Measurements from ENCODE around the gene CLEC2A. TPM values are rescaled to one million over a fixed set of nuclear protein-coding genes. Genes with fewer than 3 reads are reported as not detected.
A peak's percentile ranks its signal among the peaks of the same experiment; 100 is the strongest.
"Not testable (repeated sequence)": the region's sequence is repeated elsewhere in the genome, so short reads cannot be mapped to it uniquely, and the experiment has no call there.

The CLEC2A gene
- polyA plus RNA-seq, 4 donors: not detected

DNA sequence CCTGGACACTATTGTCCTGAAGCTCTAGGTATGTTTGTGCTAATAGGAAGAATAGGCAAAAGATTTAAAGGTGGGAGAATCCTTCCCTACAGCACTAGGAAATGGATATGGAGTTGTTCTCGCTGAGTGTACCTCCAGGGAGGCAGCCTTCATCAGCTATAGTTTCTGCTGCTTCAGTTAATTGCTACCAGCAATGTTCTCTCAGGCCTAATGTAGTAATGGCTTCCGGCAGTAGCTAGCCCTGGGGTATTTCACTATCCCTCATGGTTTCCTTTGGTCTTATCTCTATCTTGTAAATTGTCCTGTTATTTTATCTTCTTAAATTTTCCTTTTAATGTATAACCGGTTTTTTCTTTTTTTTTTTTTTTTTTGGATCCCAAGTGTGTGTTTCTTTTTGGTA is 29.7 kb upstream of the CLEC2A start:
- no peak for FAIRE-seq
- DNase-seq: no peak
- Histone ChIP-seq H3K4me1 (ENCODE audit: control insufficient read depth in 3 of 3, insufficient read depth in 2 of 3, low read depth in 1 of 3, low read length in 2 of 3) (no peaks in the 10 kb centered on the region), H3K27me3 (ENCODE audit: control insufficient read depth in 3 of 3, insufficient read depth in 3 of 3, low read length in 3 of 3) (no peaks in the 10 kb centered on the region), H3K9me3 (ENCODE audit: control insufficient read depth in 2 of 2, insufficient read depth in 1 of 2, low read depth in 1 of 2, low read length in 1 of 2) (no peaks in the 10 kb centered on the region), H3K27ac (ENCODE audit: low read depth in 1 of 3, low read length in 2 of 3) (no peak overlapping the region), H3K4me3 (ENCODE audit: low read depth in 1 of 3, low read length in 3 of 3) (no peak overlapping the region), H3K36me3 (ENCODE audit: control insufficient read depth in 3 of 3, insufficient read depth in 2 of 3, low read depth in 1 of 3, low read length in 3 of 3) (no peaks in the 10 kb centered on the region)
- WGBS, 3 donors: 77 to 83% (median 79%) methylated on average over 3 of the region's 3 CpGs

DNA sequence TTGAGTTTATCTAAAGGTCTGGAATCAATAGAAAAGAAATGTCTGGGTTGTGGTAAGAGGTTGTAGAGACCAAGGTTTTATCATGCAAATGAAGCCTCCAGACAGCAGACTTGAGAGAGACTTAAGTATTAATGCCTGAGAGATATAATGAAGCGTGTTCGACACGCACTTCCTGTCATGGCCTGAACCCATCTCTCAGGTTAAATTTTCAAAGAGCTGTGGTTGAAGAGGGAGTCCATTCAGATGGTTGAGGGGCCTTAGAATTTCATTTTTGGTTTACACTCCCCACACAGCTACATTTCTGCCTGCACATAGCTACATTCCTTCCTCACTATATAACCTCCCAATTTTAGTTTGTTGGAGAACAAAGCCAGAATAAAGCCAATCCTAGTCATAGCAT is 28.9 kb upstream of the CLEC2A start:
- WGBS, 3 donors: 79 to 97% (median 85%) methylated on average over 3 of the region's 3 CpGs

DNA sequence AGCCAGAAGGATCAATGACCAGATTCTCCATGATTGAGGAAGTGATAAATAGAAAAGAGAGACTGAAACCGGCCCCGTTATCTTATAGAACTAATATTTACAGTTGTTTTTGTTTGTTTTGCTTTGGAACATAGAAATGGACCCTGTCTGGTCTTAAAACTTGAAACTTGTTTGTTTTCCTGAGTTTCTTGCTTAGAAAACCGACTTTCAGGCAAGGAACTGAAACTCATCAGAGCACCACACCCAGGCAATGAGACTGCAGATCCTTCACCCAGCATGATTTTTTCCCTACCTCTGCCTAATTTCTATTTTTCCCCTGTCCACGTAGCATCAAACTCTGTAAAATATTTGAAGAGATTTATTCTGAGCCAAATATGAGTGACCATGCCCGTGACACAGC is 28.4 kb upstream of the CLEC2A start:
- H3K27ac ChIP-seq (ENCODE audit: low read depth in 1 of 3, low read length in 2 of 3): no peak overlapping the region
- no peaks in the 10 kb centered on the region for H3K9me3 ChIP-seq (ENCODE audit: control insufficient read depth in 2 of 2, insufficient read depth in 1 of 2, low read depth in 1 of 2, low read length in 1 of 2)
- 46 to 55% (median 50%) methylated on average over 5 of the region's 5 CpGs for WGBS, 3 donors
- FAIRE-seq (no peak), DNase-seq (no peak)
- no peaks in the 10 kb centered on the region for H3K27me3 ChIP-seq (ENCODE audit: control insufficient read depth in 3 of 3, insufficient read depth in 3 of 3, low read length in 3 of 3)
- H3K36me3 ChIP-seq (ENCODE audit: control insufficient read depth in 3 of 3, insufficient read depth in 2 of 3, low read depth in 1 of 3, low read length in 3 of 3): no peaks in the 10 kb centered on the region
- H3K4me3 ChIP-seq (ENCODE audit: low read depth in 1 of 3, low read length in 3 of 3): no peak overlapping the region
- H3K4me1 ChIP-seq (ENCODE audit: control insufficient read depth in 3 of 3, insufficient read depth in 2 of 3, low read depth in 1 of 3, low read length in 2 of 3): no peaks in the 10 kb centered on the region

More for the DNA sequence above, 28.9 kb upstream of the CLEC2A start:
- Histone ChIP-seq H3K4me1 (ENCODE audit: control insufficient read depth in 3 of 3, insufficient read depth in 2 of 3, low read depth in 1 of 3, low read length in 2 of 3) (no peaks in the 10 kb centered on the region), H3K36me3 (ENCODE audit: control insufficient read depth in 3 of 3, insufficient read depth in 2 of 3, low read depth in 1 of 3, low read length in 3 of 3) (no peaks in the 10 kb centered on the region), H3K27me3 (ENCODE audit: control insufficient read depth in 3 of 3, insufficient read depth in 3 of 3, low read length in 3 of 3) (no peaks in the 10 kb centered on the region), H3K27ac (ENCODE audit: low read depth in 1 of 3, low read length in 2 of 3) (no peak overlapping the region), H3K9me3 (ENCODE audit: control insufficient read depth in 2 of 2, insufficient read depth in 1 of 2, low read depth in 1 of 2, low read length in 1 of 2) (no peaks in the 10 kb centered on the region), H3K4me3 (ENCODE audit: low read depth in 1 of 3, low read length in 3 of 3) (no peak overlapping the region)
- no peak for DNase-seq
- no peak for FAIRE-seq

DNA sequence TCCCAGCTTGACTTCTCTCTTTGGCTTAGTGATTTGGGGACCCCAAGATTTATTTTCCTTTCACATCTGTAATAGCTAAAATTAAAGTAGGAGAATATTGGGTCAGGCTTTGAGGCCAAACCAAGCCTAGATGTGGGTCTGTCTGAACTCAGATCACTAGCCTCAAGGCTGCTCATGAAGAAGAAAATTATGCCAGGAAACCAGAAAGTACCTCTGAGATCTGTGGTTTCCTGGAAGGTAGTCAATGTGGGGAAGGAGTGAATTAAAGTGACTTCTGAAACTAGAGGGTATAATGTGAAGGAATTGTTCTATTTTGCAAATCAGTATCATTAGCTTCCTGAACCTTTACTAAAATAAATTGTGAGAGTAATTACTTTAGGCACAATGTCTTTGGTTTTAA is 25.7 kb upstream of the CLEC2A start:
- no peak for FAIRE-seq
- H3K4me1 ChIP-seq (ENCODE audit: control insufficient read depth in 3 of 3, insufficient read depth in 2 of 3, low read depth in 1 of 3, low read length in 2 of 3): no peaks in the 10 kb centered on the region
- H3K27ac ChIP-seq (ENCODE audit: low read depth in 1 of 3, low read length in 2 of 3): no peak overlapping the region
- H3K36me3 ChIP-seq (ENCODE audit: control insufficient read depth in 3 of 3, insufficient read depth in 2 of 3, low read depth in 1 of 3, low read length in 3 of 3): no peaks in the 10 kb centered on the region
- no peaks in the 10 kb centered on the region for H3K9me3 ChIP-seq (ENCODE audit: control insufficient read depth in 2 of 2, insufficient read depth in 1 of 2, low read depth in 1 of 2, low read length in 1 of 2)
- DNase-seq: no peak
- H3K27me3 ChIP-seq (ENCODE audit: control insufficient read depth in 3 of 3, insufficient read depth in 3 of 3, low read length in 3 of 3): no peaks in the 10 kb centered on the region
- H3K4me3 ChIP-seq (ENCODE audit: low read depth in 1 of 3, low read length in 3 of 3): no peak overlapping the region

DNA sequence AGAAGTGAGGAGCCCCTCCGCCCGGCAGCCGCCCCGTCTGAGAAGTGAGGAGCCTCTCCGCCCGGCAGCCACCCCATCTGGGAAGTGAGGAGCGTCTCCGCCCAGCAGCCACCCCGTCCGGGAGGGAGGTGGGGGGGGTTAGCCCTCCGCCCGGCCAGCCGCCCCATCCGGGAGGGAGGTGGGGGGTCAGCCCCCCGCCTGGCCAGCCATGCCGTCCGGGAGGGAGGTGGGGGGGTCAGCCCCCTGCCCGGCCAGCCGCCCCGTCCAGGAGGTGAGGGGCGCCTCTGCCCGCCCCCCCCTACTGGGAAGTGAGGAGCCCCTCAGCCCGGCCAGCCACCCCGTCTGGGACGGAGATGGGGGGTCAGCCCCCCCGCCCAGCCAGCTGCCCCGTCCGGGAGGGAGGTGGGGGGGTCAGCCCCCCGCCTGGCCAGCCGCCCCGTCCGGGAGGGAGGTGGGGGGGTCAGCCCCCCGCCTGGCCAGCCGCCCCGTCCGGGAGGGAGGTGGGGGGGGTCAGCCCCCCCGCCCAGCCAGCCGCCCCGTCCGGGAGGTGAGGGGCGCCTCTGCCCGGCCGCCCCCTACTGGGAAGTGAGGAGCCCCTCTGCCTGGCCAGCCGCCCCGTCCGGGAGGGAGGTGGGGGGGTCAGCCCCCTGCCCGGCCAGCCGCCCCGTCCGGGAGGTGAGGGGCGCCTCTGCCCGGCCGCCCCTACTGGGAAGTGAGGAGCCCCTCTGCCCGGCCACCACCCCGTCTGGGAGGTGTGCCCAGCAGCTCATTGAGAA is 21.0 kb upstream of the CLEC2A start:
- H3K36me3 ChIP-seq (ENCODE audit: control insufficient read depth in 3 of 3, insufficient read depth in 2 of 3, low read depth in 1 of 3, low read length in 3 of 3); H3K4me3 ChIP-seq (ENCODE audit: low read depth in 1 of 3, low read length in 3 of 3); H3K9me3 ChIP-seq (ENCODE audit: control insufficient read depth in 2 of 2, insufficient read depth in 1 of 2, low read depth in 1 of 2, low read length in 1 of 2); H3K4me1 ChIP-seq (ENCODE audit: control insufficient read depth in 3 of 3, insufficient read depth in 2 of 3, low read depth in 1 of 3, low read length in 2 of 3); H3K27ac ChIP-seq (ENCODE audit: low read depth in 1 of 3, low read length in 2 of 3); H3K27me3 ChIP-seq (ENCODE audit: control insufficient read depth in 3 of 3, insufficient read depth in 3 of 3, low read length in 3 of 3); DNase-seq; FAIRE-seq: not testable (repeated sequence)
- 86 to 100% (median 91%) methylated on average over 4 to 25 of the region's 55 CpGs for WGBS, 3 donors

DNA sequence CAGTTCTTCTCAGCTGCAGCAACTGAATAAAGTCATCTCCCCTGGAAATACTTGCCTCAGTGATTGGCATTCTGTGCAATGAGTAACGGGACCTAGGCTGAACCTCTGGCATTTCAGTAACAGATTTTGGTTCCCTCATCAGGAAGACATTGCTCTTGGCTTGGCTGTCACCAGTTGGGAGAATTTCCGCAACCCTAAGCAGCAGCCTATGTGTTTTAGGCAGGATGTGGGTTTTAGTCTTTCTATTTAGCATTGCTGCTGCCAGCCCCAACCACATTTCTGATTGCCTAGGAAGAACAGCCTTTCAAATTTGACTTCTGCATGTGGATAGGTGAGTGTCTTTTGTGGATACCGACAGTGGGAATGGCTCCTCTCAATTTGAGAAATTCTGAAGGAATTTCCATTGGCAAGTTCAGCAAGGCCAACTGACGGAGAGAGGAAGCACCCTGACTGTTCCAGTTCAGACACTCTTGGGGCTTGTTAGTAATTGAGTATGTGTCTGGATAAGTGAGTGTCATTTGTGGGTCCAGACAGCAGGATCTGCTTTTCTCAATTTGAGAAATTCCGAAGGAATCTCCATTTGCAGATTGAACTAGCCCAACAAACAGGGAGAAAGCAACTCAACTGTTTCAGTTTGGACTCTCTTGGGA is 19.0 kb upstream of the CLEC2A start:
- no peaks in the 10 kb centered on the region for H3K27me3 ChIP-seq (ENCODE audit: control insufficient read depth in 3 of 3, insufficient read depth in 3 of 3, low read length in 3 of 3)
- DNase-seq: peak in 1 of 2 donors; percentile 43
- H3K4me3 ChIP-seq (ENCODE audit: low read depth in 1 of 3, low read length in 3 of 3): no peak overlapping the region
- H3K4me1 ChIP-seq (ENCODE audit: control insufficient read depth in 3 of 3, insufficient read depth in 2 of 3, low read depth in 1 of 3, low read length in 2 of 3): no peaks in the 10 kb centered on the region
- no peak for FAIRE-seq
- 63 to 79% (median 73%) methylated on average over 5 of the region's 5 CpGs for WGBS, 3 donors
- H3K9me3 ChIP-seq (ENCODE audit: control insufficient read depth in 2 of 2, insufficient read depth in 1 of 2, low read depth in 1 of 2, low read length in 1 of 2): no peaks in the 10 kb centered on the region
- no peaks in the 10 kb centered on the region for H3K36me3 ChIP-seq (ENCODE audit: control insufficient read depth in 3 of 3, insufficient read depth in 2 of 3, low read depth in 1 of 3, low read length in 3 of 3)
- H3K27ac ChIP-seq (ENCODE audit: low read depth in 1 of 3, low read length in 2 of 3): no peak overlapping the region

DNA sequence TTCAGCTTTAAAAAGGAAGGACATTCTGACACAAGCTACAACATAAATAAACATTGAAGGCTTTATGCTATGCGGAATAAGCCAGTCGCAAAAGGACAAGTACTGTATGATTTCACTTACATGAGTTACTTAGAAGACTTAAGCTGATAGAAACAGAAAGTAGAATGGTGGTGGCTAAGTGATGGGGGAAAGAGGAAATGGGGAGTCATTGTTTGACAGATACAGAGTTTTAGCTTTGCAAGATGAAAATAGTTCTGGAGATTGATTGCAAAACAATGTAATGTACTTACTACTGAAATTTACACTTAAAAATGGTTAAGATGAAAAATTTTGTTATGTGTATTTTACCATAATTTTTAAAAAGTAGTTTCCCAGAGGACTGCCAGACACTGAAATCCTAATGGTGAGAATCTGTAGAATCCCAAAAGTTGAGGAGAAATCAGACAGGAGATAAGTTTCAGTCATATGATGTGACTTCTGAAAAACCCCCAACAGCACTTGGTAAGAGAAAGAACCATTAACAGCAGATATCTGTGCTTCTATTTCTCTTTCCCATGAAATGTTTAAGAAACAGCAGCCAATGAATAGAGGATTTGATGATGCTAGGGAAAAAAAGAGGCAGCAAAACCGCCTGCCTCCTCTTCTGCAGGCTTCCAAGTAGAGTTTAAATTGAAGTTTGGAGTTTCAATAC is 16.6 kb upstream of the CLEC2A start:
- WGBS, 3 donors: 51 to 77% (median 52%) methylated on average over 3 of the region's 3 CpGs
- Histone ChIP-seq H3K27me3 (ENCODE audit: control insufficient read depth in 3 of 3, insufficient read depth in 3 of 3, low read length in 3 of 3) (no peaks in the 10 kb centered on the region), H3K4me3 (ENCODE audit: low read depth in 1 of 3, low read length in 3 of 3) (no peak overlapping the region), H3K4me1 (ENCODE audit: control insufficient read depth in 3 of 3, insufficient read depth in 2 of 3, low read depth in 1 of 3, low read length in 2 of 3) (no peaks in the 10 kb centered on the region), H3K27ac (ENCODE audit: low read depth in 1 of 3, low read length in 2 of 3) (no peak overlapping the region), H3K36me3 (ENCODE audit: control insufficient read depth in 3 of 3, insufficient read depth in 2 of 3, low read depth in 1 of 3, low read length in 3 of 3) (no peaks in the 10 kb centered on the region), H3K9me3 (ENCODE audit: control insufficient read depth in 2 of 2, insufficient read depth in 1 of 2, low read depth in 1 of 2, low read length in 1 of 2) (no peaks in the 10 kb centered on the region)
- FAIRE-seq (no peak), DNase-seq (peak in 1 of 2 donors; percentile 38)

DNA sequence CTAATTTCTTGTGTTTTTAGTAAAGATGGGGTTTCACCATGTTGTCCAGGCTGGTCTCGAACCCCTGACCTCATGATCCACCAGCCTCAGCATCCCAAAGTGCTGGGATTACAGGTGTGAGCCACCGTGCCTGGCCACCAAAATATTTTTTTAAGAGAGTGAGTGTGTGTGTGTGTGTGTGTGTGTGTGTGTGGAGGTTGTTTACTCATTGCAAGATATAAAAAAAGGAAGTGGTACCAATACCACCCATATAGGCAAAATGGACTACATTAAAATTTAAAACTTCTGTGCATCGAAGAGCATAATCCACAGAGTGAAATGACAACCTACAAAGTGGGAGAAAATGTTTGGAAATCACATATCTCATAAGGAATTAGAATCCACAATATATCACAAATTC is 15.5 kb upstream of the CLEC2A start:
- FAIRE-seq: no peak
- no peaks in the 10 kb centered on the region for H3K4me1 ChIP-seq (ENCODE audit: control insufficient read depth in 3 of 3, insufficient read depth in 2 of 3, low read depth in 1 of 3, low read length in 2 of 3)

More for the DNA sequence above, 15.5 kb upstream of the CLEC2A start:
- DNase-seq: no peak
- Histone ChIP-seq H3K27ac (ENCODE audit: low read depth in 1 of 3, low read length in 2 of 3) (no peak overlapping the region), H3K27me3 (ENCODE audit: control insufficient read depth in 3 of 3, insufficient read depth in 3 of 3, low read length in 3 of 3) (peaks cover 0 to 5% (median 0%) of the 10 kb centered on the region in 3 donors), H3K36me3 (ENCODE audit: control insufficient read depth in 3 of 3, insufficient read depth in 2 of 3, low read depth in 1 of 3, low read length in 3 of 3) (no peaks in the 10 kb centered on the region), H3K4me3 (ENCODE audit: low read depth in 1 of 3, low read length in 3 of 3) (no peak overlapping the region), H3K9me3 (ENCODE audit: control insufficient read depth in 2 of 2, insufficient read depth in 1 of 2, low read depth in 1 of 2, low read length in 1 of 2) (no peaks in the 10 kb centered on the region)
- WGBS, 3 donors: 77 to 81% (median 78%) methylated on average over 3 of the region's 3 CpGs
